Thymus (tissue), 11 donors: ENCODE results near the gene FNDC1. TPM values are rescaled to one million over a fixed set of nuclear protein-coding genes. Genes with fewer than 3 reads are reported as not detected.

Experiments used
- DNase-seq, 9 donors: peaks; one replicate each; pipeline ENCODE4 v3.0.0-alpha.2; 2013; ENCODE audit warnings: low spot score in 9 of 9, low read depth in 6 of 9, missing footprints in 1 of 9
- H3K27ac ChIP-seq, 2 donors: one replicate each; pipeline ENCODE4 v1.5.1; 2013; ENCODE audit warnings: control low read depth in 1 of 2, low read depth in 1 of 2, low read length in 1 of 2, mild to moderate bottlenecking in 1 of 2, moderate library complexity in 1 of 2
- H3K27me3 ChIP-seq, 2 donors: one replicate each; pipeline ENCODE4 v1.5.1; 2013; ENCODE audit warnings: low read length in 1 of 2; ENCODE audit not compliant: control insufficient read depth in 2 of 2, insufficient read depth in 1 of 2
- H3K36me3 ChIP-seq, 2 donors: one replicate each; pipeline ENCODE4 v1.5.1; 2013; ENCODE audit warnings: low read length in 1 of 2, mild to moderate bottlenecking in 1 of 2, moderate library complexity in 1 of 2; ENCODE audit not compliant: control insufficient read depth in 2 of 2, insufficient read depth in 2 of 2
- H3K4me1 ChIP-seq, 2 donors: one replicate each; pipeline ENCODE4 v1.5.1; 2013; ENCODE audit warnings: low read length in 2 of 2; ENCODE audit not compliant: control insufficient read depth in 2 of 2, insufficient read depth in 2 of 2
- H3K4me3 ChIP-seq, 2 donors: one replicate each; pipeline ENCODE4 v1.5.1; 2013; ENCODE audit warnings: low read length in 2 of 2, control low read depth in 1 of 2, mild to moderate bottlenecking in 1 of 2
- H3K9me3 ChIP-seq, 2 donors: one replicate each; pipeline ENCODE4 v1.5.1; 2013; ENCODE audit warnings: low read length in 1 of 2, mild to moderate bottlenecking in 1 of 2; ENCODE audit not compliant: control insufficient read depth in 2 of 2, insufficient read depth in 1 of 2
- WGBS: extraction: QIAGEN DNeasy Blood & Tissue Kit; methylation state at CpG from one replicate; pipeline ENCODE4 v1.1.7; 2013; 5-methylcytosine and 5-hydroxymethylcytosine counted together
- polyA plus RNA-seq: library from polyadenylated mRNA; stranded (reverse); fragments of 200-250 nt; gene quantifications from one replicate; pipeline ENCODE4 v1.2.3, GENCODE V29; 2013
- total RNA-seq: library from RNA; stranded (reverse); fragments of 120-200 nt; gene quantifications from one replicate; pipeline ENCODE4 v1.2.4, GENCODE V29; 2013
- donor health status: healthy.

FNDC1 gene
- total and polyA plus RNA-seq, 2 donors: 0.07 to 0.47 TPM

- Histone ChIP-seq H3K4me3 (peak overlapping the region in 1 of 2 donors; percentile 44), H3K4me1 (peaks cover 4 to 14% of the 10 kb centered on the region in 2 donors), H3K27me3 (peaks cover 50 to 93% of the 10 kb centered on the region in 2 donors), H3K27ac (no peak overlapping the region), H3K36me3 (no peaks in the 10 kb centered on the region), H3K9me3 (no peaks in the 10 kb centered on the region)
- WGBS: 2% methylated on average over 87 of the region's 87 CpGs
- peak in 1 of 9 donors; percentile 20 for DNase-seq
These were observed 545 bp downstream of the FNDC1 start for GRCh38 chr6:159169557-159170332.

- Histone ChIP-seq H3K27ac (no peak overlapping the region), H3K9me3 (no peaks in the 10 kb centered on the region), H3K36me3 (no peaks in the 10 kb centered on the region), H3K27me3 (peaks cover 50 to 90% of the 10 kb centered on the region in 2 donors), H3K4me1 (peaks cover 4 to 14% of the 10 kb centered on the region in 2 donors), H3K4me3 (peak overlapping the region in 1 of 2 donors; percentile 44)
- DNase-seq: peak in 1 of 9 donors; percentile 3
- WGBS: 9% methylated on average over 7 of the region's 7 CpGs
These were observed 1.1 kb downstream of the FNDC1 start for GRCh38 chr6:159170333-159170672.

GRCh38 chr6:159170999-159171712 is 2.0 kb downstream of the FNDC1 start:
- H3K4me3 ChIP-seq: no peak overlapping the region
- H3K9me3 ChIP-seq: no peaks in the 10 kb centered on the region
- no peak for DNase-seq
- 66% methylated on average over 13 of the region's 13 CpGs for WGBS
- no peak overlapping the region for H3K27ac ChIP-seq
- peaks cover 50 to 93% of the 10 kb centered on the region in 2 donors for H3K27me3 ChIP-seq
- no peaks in the 10 kb centered on the region for H3K36me3 ChIP-seq
- peaks cover 4 to 14% of the 10 kb centered on the region in 2 donors for H3K4me1 ChIP-seq

GRCh38 chr6:159172091-159172491 is 2.9 kb downstream of the FNDC1 start:
- DNase-seq: no peak
- Histone ChIP-seq H3K27ac (no peak overlapping the region), H3K4me1 (peaks cover 4 to 14% of the 10 kb centered on the region in 2 donors), H3K27me3 (peaks cover 52 to 89% of the 10 kb centered on the region in 2 donors), H3K36me3 (no peaks in the 10 kb centered on the region), H3K9me3 (no peaks in the 10 kb centered on the region), H3K4me3 (no peak overlapping the region)
- WGBS: 84% methylated on average over 1 of the region's 1 CpG

- H3K27ac ChIP-seq: no peak overlapping the region
- peaks cover 38 to 76% of the 10 kb centered on the region in 2 donors for H3K27me3 ChIP-seq
- WGBS: 12% methylated on average over 19 of the region's 19 CpGs
- DNase-seq: peak in 7 of 9 donors; percentile 14 to 64 (median 29)
- no peaks in the 10 kb centered on the region for H3K9me3 ChIP-seq
- peaks cover 3 to 8% of the 10 kb centered on the region in 2 donors for H3K4me1 ChIP-seq
- no peaks in the 10 kb centered on the region for H3K36me3 ChIP-seq
- H3K4me3 ChIP-seq: no peak overlapping the region
These were observed 5.2 kb downstream of the FNDC1 start for GRCh38 chr6:159174263-159174969.

- peaks cover 13 to 52% of the 10 kb centered on the region in 2 donors for H3K27me3 ChIP-seq
- no peaks in the 10 kb centered on the region for H3K36me3 ChIP-seq
- H3K9me3 ChIP-seq: no peaks in the 10 kb centered on the region
- no peaks in the 10 kb centered on the region for H3K4me1 ChIP-seq
- no peak overlapping the region for H3K27ac ChIP-seq
- 96% methylated on average over 4 of the region's 4 CpGs for WGBS
- H3K4me3 ChIP-seq: no peak overlapping the region
- no peak for DNase-seq
These were observed 7.7 kb downstream of the FNDC1 start for GRCh38 chr6:159176913-159177312.

- H3K4me3 ChIP-seq: no peak overlapping the region
- no peak overlapping the region for H3K27ac ChIP-seq
- 97% methylated on average over 9 of the region's 9 CpGs for WGBS
- H3K36me3 ChIP-seq: no peaks in the 10 kb centered on the region
- no peak for DNase-seq
- no peaks in the 10 kb centered on the region for H3K9me3 ChIP-seq
- H3K27me3 ChIP-seq: peaks cover 5 to 33% of the 10 kb centered on the region in 2 donors
- no peaks in the 10 kb centered on the region for H3K4me1 ChIP-seq
These were observed 9.6 kb downstream of the FNDC1 start for GRCh38 chr6:159178847-159179246.

- no peaks in the 10 kb centered on the region for H3K36me3 ChIP-seq
- DNase-seq: no peak
- H3K9me3 ChIP-seq: no peaks in the 10 kb centered on the region
- no peak overlapping the region for H3K27ac ChIP-seq
- no peaks in the 10 kb centered on the region for H3K4me1 ChIP-seq
- peaks cover 2 to 24% of the 10 kb centered on the region in 2 donors for H3K27me3 ChIP-seq
- WGBS: 97% methylated on average over 4 of the region's 4 CpGs
- no peak overlapping the region for H3K4me3 ChIP-seq
These were observed 10.8 kb downstream of the FNDC1 start for GRCh38 chr6:159180001-159180400.

GRCh38 chr6:159181914-159182313 is 12.7 kb downstream of the FNDC1 start:
- DNase-seq: no peak
- 98% methylated on average over 2 of the region's 2 CpGs for WGBS
- no peaks in the 10 kb centered on the region for H3K9me3 ChIP-seq
- H3K36me3 ChIP-seq: no peaks in the 10 kb centered on the region
- no peaks in the 10 kb centered on the region for H3K4me1 ChIP-seq
- H3K4me3 ChIP-seq: no peak overlapping the region
- peaks cover 0 to 11% of the 10 kb centered on the region in 2 donors for H3K27me3 ChIP-seq
- no peak overlapping the region for H3K27ac ChIP-seq
